SK-N-SH (cell line): Measurements from ENCODE around the gene RPAP3. TPM values are rescaled to one million over a fixed set of nuclear protein-coding genes. Genes with fewer than 3 reads are reported as not detected.

ENCODE experiments used
- CTCF ChIA-PET: fragments of 300-600, 350-600 bp; formaldehyde crosslinking; extraction: SDS; loops from one replicate; lab custom pipeline; 2021; lab: Yijun Ruan, JAX
- POLR2A ChIA-PET: fragments of 350-600 bp; sonication (Branson Sonifier 250); formaldehyde crosslinking; extraction: SDS; loops from one replicate; lab custom pipeline; 2020; ENCODE audit warnings: antibody characterized with exemption, inconsistent platforms; lab: Yijun Ruan, JAX
- DNase-seq: peaks from one replicate; pipeline ENCODE4 v3.0.0; 2012
- H2AFZ ChIP-seq: fragments of 200-600 bp; sonication (generic); 2 replicates; pipeline ENCODE4 v1.8.1; 2016; ENCODE audit warnings: antibody characterized with exemption, mild to moderate bottlenecking, low read depth
- H3F3A ChIP-seq: fragments of 200-600 bp; sonication (generic); replicated peaks from 2 replicates; pipeline ENCODE3; 2016; ENCODE audit warnings: antibody characterized with exemption, mild to moderate bottlenecking; ENCODE audit not compliant: insufficient read depth
- H3K27ac ChIP-seq, 2 experiments: fragments of 200-500 bp in 1 of 2; fragments of 200-600 bp in 1 of 2; sonication (Bioruptor generic) in 1 of 2; sonication (generic), shearing (Covaris generic) in 1 of 2; 2 replicates each; pipeline versions ENCODE4 v1.5.1 to v1.6.1; 2014 to 2016; ENCODE audit warnings: low read depth in 2 of 2, inconsistent platforms in 1 of 2, low read length in 1 of 2, mild to moderate bottlenecking in 1 of 2, mixed read lengths in 1 of 2
- H3K27me3 ChIP-seq: fragments of 200-600 bp; sonication (generic), shearing (Covaris generic); 2 replicates; pipeline ENCODE4 v1.6.1; 2016; ENCODE audit warnings: mixed run types; ENCODE audit not compliant: insufficient read depth
- H3K36me3 ChIP-seq, 2 experiments: fragments of 200-500 bp in 1 of 2; fragments of 200-600 bp in 1 of 2; sonication (Bioruptor generic) in 1 of 2; sonication (generic) in 1 of 2; replicated peaks in 1 of 2; 2 replicates each; pipeline versions ENCODE3 to v1.5.1; 2014 to 2016; ENCODE audit warnings: low read length in 1 of 2, mild to moderate bottlenecking in 1 of 2; ENCODE audit not compliant: insufficient read depth in 2 of 2, control insufficient read depth in 1 of 2
- H3K4me1 ChIP-seq, 2 experiments: fragments of 200-500 bp in 1 of 2; fragments of 200-600 bp in 1 of 2; sonication (Bioruptor generic) in 1 of 2; sonication (generic), shearing (Covaris generic) in 1 of 2; 2 replicates each; pipeline versions ENCODE4 v1.5.1 to v1.6.1; 2014 to 2016; ENCODE audit warnings: low read depth in 1 of 2, low read length in 1 of 2, mixed run types in 1 of 2; ENCODE audit not compliant: insufficient read depth in 2 of 2, control insufficient read depth in 1 of 2
- H3K4me2 ChIP-seq: fragments of 200-600 bp; sonication (generic), shearing (Covaris generic); 2 replicates; pipeline ENCODE4 v1.6.1; 2017; ENCODE audit warnings: mixed run types
- H3K4me3 ChIP-seq, 2 experiments: fragments of 200-500 bp in 1 of 2; fragments of 200-600 bp in 1 of 2; sonication (Bioruptor generic) in 1 of 2; sonication (generic), shearing (Covaris generic) in 1 of 2; 2 replicates each; pipeline versions ENCODE4 v1.5.1 to v1.8.1; 2014 to 2016; ENCODE audit warnings: low read depth in 2 of 2, inconsistent platforms in 1 of 2, low read length in 1 of 2, mild to moderate bottlenecking in 1 of 2, mixed read lengths in 1 of 2, moderate library complexity in 1 of 2
- H3K79me2 ChIP-seq: fragments of 200-600 bp; sonication (generic); 2 replicates; pipeline ENCODE4 v1.8.1; 2017; ENCODE audit warnings: mild to moderate bottlenecking; ENCODE audit not compliant: insufficient read depth
- H3K9ac ChIP-seq: fragments of 200-600 bp; sonication (generic); 2 replicates; pipeline ENCODE4 v1.6.1; 2017; ENCODE audit warnings: mixed run types
- H3K9me2 ChIP-seq: fragments of 200-600 bp; sonication (generic); 2 replicates; pipeline ENCODE4 v1.6.1; 2017; ENCODE audit warnings: mixed run types
- H3K9me3 ChIP-seq: fragments of 200-600 bp; sonication (generic); 2 replicates; pipeline ENCODE4 v1.6.1; 2017; ENCODE audit warnings: mixed run types, mild to moderate bottlenecking, moderate library complexity
- H4K20me1 ChIP-seq: fragments of 200-600 bp; sonication (generic); 2 replicates; pipeline ENCODE4 v1.6.1; 2017; ENCODE audit warnings: mild to moderate bottlenecking, mixed run types; ENCODE audit not compliant: insufficient read depth
- CHD2 ChIP-seq: fragments of 150-350 bp; IDR thresholded peaks from 2 replicates; pipeline ENCODE4 v1.6.1; 2018; ENCODE audit warnings: low read length; ENCODE audit not compliant: partially characterized antibody
- CTCF ChIP-seq: fragments of 200-600 bp; sonication (generic); IDR thresholded peaks from 2 replicates; pipeline ENCODE4 v1.6.1; 2017; ENCODE audit warnings: antibody characterized with exemption, mild to moderate bottlenecking, moderate library complexity
- EP300 ChIP-seq, 2 experiments: IDR thresholded peaks; 2 replicates each; pipeline versions ENCODE4 v1.4.0 to v1.6.1; 2012; ENCODE audit warnings: borderline replicate concordance in 1 of 2, low read depth in 1 of 2, low read length in 1 of 2
- EZH2phosphoT487 ChIP-seq: fragments of 200-600 bp; sonication (generic); IDR thresholded peaks from 2 replicates; pipeline ENCODE4 v1.6.1; 2017; ENCODE audit warnings: low read depth, mixed run types, mild to moderate bottlenecking, antibody characterized with exemption, moderate library complexity, borderline replicate concordance
- FOXJ3 ChIP-seq: sonication (generic); formaldehyde crosslinking; IDR thresholded peaks from 2 replicates; pipeline ENCODE4 v1.5.1; 2020; ENCODE audit warnings: mild to moderate bottlenecking, missing genetic modification reagents
- FOXM1 ChIP-seq: IDR thresholded peaks from 2 replicates; pipeline ENCODE4 v1.4.0; 2012; ENCODE audit warnings: low read depth, mild to moderate bottlenecking
- GABPA ChIP-seq: IDR thresholded peaks from 2 replicates; pipeline ENCODE4 v1.4.0; 2012; ENCODE audit warnings: low read depth, mild to moderate bottlenecking
- GATA2 ChIP-seq: sonication (generic); formaldehyde crosslinking; IDR thresholded peaks from 2 replicates; pipeline ENCODE4 v1.5.0; 2020; ENCODE audit warnings: mild to moderate bottlenecking, missing genetic modification reagents
- IRF3 ChIP-seq: fragments of 150-350 bp; IDR thresholded peaks from 2 replicates; pipeline ENCODE4 v1.6.1; 2016; ENCODE audit warnings: mild to moderate bottlenecking, low read depth, low read length
- MEF2A ChIP-seq: IDR thresholded peaks from 2 replicates; pipeline ENCODE4 v1.4.0; 2012; ENCODE audit warnings: low read depth, borderline replicate concordance
- MXI1 ChIP-seq: IDR thresholded peaks from 2 replicates; pipeline ENCODE4 v1.6.1; 2012; ENCODE audit warnings: mild to moderate bottlenecking, low read depth, low read length, improper control_type of control experiment
- PBX3 ChIP-seq: IDR thresholded peaks from 2 replicates; pipeline ENCODE4; 2012
- POLR2AphosphoS5 ChIP-seq: IDR thresholded peaks from 2 replicates; pipeline ENCODE4 v1.6.1; 2012; ENCODE audit warnings: low read depth, low read length
- RAD21 ChIP-seq: IDR thresholded peaks from 2 replicates; pipeline ENCODE4 v1.6.1; 2012; ENCODE audit warnings: mild to moderate bottlenecking, low read length
- RCOR1 ChIP-seq: fragments of 150-350 bp; IDR thresholded peaks from 2 replicates; pipeline ENCODE4 v1.6.1; 2017; ENCODE audit warnings: antibody characterized with exemption, low read length
- RXRA ChIP-seq: IDR thresholded peaks from 2 replicates; pipeline ENCODE4 v1.4.0; 2012; ENCODE audit warnings: low read depth, mild to moderate bottlenecking, borderline replicate concordance
- SIN3A ChIP-seq: IDR thresholded peaks from 2 replicates; pipeline ENCODE4 v1.6.1; 2012; ENCODE audit warnings: low read depth, mild to moderate bottlenecking, low read length, moderate library complexity, borderline replicate concordance
- SMC3 ChIP-seq: IDR thresholded peaks from 2 replicates; pipeline ENCODE4 v1.6.1; 2012; ENCODE audit warnings: low read depth, low read length, improper control_type of control experiment
- TCF12 ChIP-seq: IDR thresholded peaks from 2 replicates; pipeline ENCODE4 v1.4.0; 2012
- USF1 ChIP-seq: IDR thresholded peaks from 2 replicates; pipeline ENCODE4 v1.4.0; 2012; ENCODE audit warnings: low read depth, borderline replicate concordance
- YY1 ChIP-seq: IDR thresholded peaks from 2 replicates; pipeline ENCODE4 v1.4.0; 2012; ENCODE audit warnings: low read depth, mild to moderate bottlenecking
- ZBTB33 ChIP-seq: IDR thresholded peaks from 2 replicates; pipeline ENCODE4 v1.4.0; 2012; ENCODE audit warnings: low read depth, borderline replicate concordance
- WGBS: methylation state at CpG from one replicate; pipeline ENCODE4 v1.1.6; 2017; ENCODE audit warnings: low lambda C conversion rate; 5-methylcytosine and 5-hydroxymethylcytosine counted together
- polyA plus RNA-seq, 3 experiments: library from polyadenylated mRNA; depleted of rRNA; stranded (reverse); fragments of >200 nt; gene quantifications; 2 replicates each; pipeline ENCODE4 v1.2.3, GENCODE V29; 2012

The RPAP3 gene
- polyA plus RNA-seq, 1 of the 3 experiments (the other 2 are of a cell fraction): 6.7 TPM

- H2AFZ ChIP-seq: no peak overlapping the region
- H3K27ac ChIP-seq: no peak overlapping the region
- no peak for DNase-seq
- H3K9ac ChIP-seq: no peak overlapping the region
- no peaks in the 10 kb centered on the region for H3K9me3 ChIP-seq
- no peak for TF ChIP-seq FOXM1
- no peak for TF ChIP-seq IRF3
- TF ChIP-seq MXI1: no peak
- no peak for TF ChIP-seq RAD21
- TF ChIP-seq EZH2phosphoT487: no peak
- TF ChIP-seq ZBTB33: no peak
- no peak for TF ChIP-seq YY1
- no peak for TF ChIP-seq TCF12
- TF ChIP-seq GATA2 (CRISPR knock-in tag): no peak
- no peak for TF ChIP-seq CTCF
- H3K27me3 ChIP-seq: no peaks in the 10 kb centered on the region
- H3K79me2 ChIP-seq: no peaks in the 10 kb centered on the region
- ChIA-PET CTCF (interaction anchor here (0.5 to 43.0 kb wide), 8 partner anchors 9 to 139 kb away, joined by 3 to 1294 read pairs (median 22); partner anchors contain the start of genes RPAP3 and SLC48A1), POLR2A (interaction anchor here (1.6 kb wide), 1 partner anchor 20 kb away, joined by 7 read pairs; the partner anchor contains the start of gene RPAP3)
- H4K20me1 ChIP-seq: no peaks in the 10 kb centered on the region
- H3K36me3 ChIP-seq: no peaks in the 10 kb centered on the region
- H3K4me1 ChIP-seq: peaks cover 0 to 14% of the 10 kb centered on the region in 2 experiments; a peak in 2 of 4 replicates
- no peak overlapping the region for H3K4me3 ChIP-seq
- WGBS: 66% methylated on average over 5 of the region's 5 CpGs
- H3K9me2 ChIP-seq: no peaks in the 10 kb centered on the region
- no peaks in the 10 kb centered on the region for H3F3A ChIP-seq
- H3K4me2 ChIP-seq: no peak overlapping the region
These were observed 20.1 kb upstream of the RPAP3 start for GRCh38 chr12:47725893-47726292.

GRCh38 chr12:47725091-47725772 lies 19.4 kb upstream of the RPAP3 start, which contains the start of gene ENDOU:
ENDOU (minus strand) TSS chr12:47725490; CDS start chr12:47725413, 77 bp downstream.
- Histone ChIP-seq H3K4me3 (no peak within 1 kb of the TSS), H3K4me1 (peaks cover 0 to 9% of the 10 kb centered on the region in 2 experiments; a peak in 2 of 4 replicates), H4K20me1 (no peaks in the 10 kb centered on the region), H3F3A (no peaks in the 10 kb centered on the region), H2AFZ (no peak within 1 kb of the TSS), H3K79me2 (no peaks in the 10 kb centered on the region), H3K36me3 (no peaks in the 10 kb centered on the region), H3K9ac (no peak within 1 kb of the TSS), H3K9me2 (no peaks in the 10 kb centered on the region), H3K4me2 (no peak within 1 kb of the TSS), H3K27me3 (no peaks in the 10 kb centered on the region), H3K27ac (no peak within 1 kb of the TSS), H3K9me3 (no peaks in the 10 kb centered on the region)
- 72% methylated on average over 5 of the region's 8 CpGs for WGBS
- CTCF ChIA-PET: interaction anchor here (0.5 to 43.0 kb wide), 6 partner anchors 9 to 113 kb away, joined by 3 to 1294 read pairs (median 81); partner anchors contain the start of genes RPAP3 and SLC48A1
- POLR2A ChIA-PET: interaction anchor here (1.6 kb wide), 1 partner anchor 19 kb away, joined by 7 read pairs; the partner anchor contains the start of gene RPAP3
- DNase-seq: no peak
- no peak for TF ChIP-seq CHD2
- no peak for TF ChIP-seq SIN3A
- no peak for TF ChIP-seq EP300 (IDR thresholded peaks at IDR 0.05; ENCODE audit: borderline replicate concordance in 1 of 2, low read depth in 1 of 2, low read length in 1 of 2)
- TF ChIP-seq RCOR1: no peak
- TF ChIP-seq MEF2A: no peak
- no peak for TF ChIP-seq FOXJ3 (CRISPR knock-in tag)
- TF ChIP-seq POLR2AphosphoS5: no peak
- no peak for TF ChIP-seq RXRA
- TF ChIP-seq GABPA: no peak
- no peak for TF ChIP-seq PBX3
- no peak for TF ChIP-seq USF1
- no peak for TF ChIP-seq SMC3
